Mucosa of stomach (tissue), 1 donor: ENCODE results near the gene MRPL50.
"Not testable (repeated sequence)": the region's sequence is repeated elsewhere in the genome, so short reads cannot be mapped to it uniquely, and the experiment has no call there.

ENCODE experiments used
- H3K27me3 ChIP-seq: one replicate; pipeline ENCODE4 v1.7.0; 2013; ENCODE audit warnings: mild to moderate bottlenecking, low read length; ENCODE audit not compliant: control insufficient read depth, insufficient read depth
- H3K36me3 ChIP-seq: one replicate; pipeline ENCODE4 v1.7.0; 2013; ENCODE audit warnings: low read length; ENCODE audit not compliant: control insufficient read depth, insufficient read depth
- H3K4me1 ChIP-seq: one replicate; pipeline ENCODE4 v1.7.0; 2013; ENCODE audit warnings: mild to moderate bottlenecking, low read length; ENCODE audit not compliant: control insufficient read depth, insufficient read depth
- H3K4me3 ChIP-seq: one replicate; pipeline ENCODE4 v1.7.0; 2013; ENCODE audit warnings: low read length
- H3K9ac ChIP-seq: one replicate; pipeline ENCODE4 v1.7.0; 2013; ENCODE audit warnings: mild to moderate bottlenecking, low read length, moderate library complexity
- H3K9me3 ChIP-seq: one replicate; pipeline ENCODE4 v1.7.0; 2013; ENCODE audit warnings: mild to moderate bottlenecking, low read length, moderate library complexity; ENCODE audit not compliant: control insufficient read depth
- donor health status: Pancreatic carcinoma.

MRPL50 gene

GRCh38 chr9:101384873-101385536, 13.4 kb downstream of the MRPL50 start, which contains the start of gene BAAT:
BAAT (minus strand) TSS chr9:101385006; CDS start chr9:101371404, 13,602 bp downstream.
- not testable (repeated sequence) for H3K27me3 ChIP-seq, H3K9me3 ChIP-seq, H3K9ac ChIP-seq, H3K36me3 ChIP-seq, H3K4me1 ChIP-seq, H3K4me3 ChIP-seq

DNA sequence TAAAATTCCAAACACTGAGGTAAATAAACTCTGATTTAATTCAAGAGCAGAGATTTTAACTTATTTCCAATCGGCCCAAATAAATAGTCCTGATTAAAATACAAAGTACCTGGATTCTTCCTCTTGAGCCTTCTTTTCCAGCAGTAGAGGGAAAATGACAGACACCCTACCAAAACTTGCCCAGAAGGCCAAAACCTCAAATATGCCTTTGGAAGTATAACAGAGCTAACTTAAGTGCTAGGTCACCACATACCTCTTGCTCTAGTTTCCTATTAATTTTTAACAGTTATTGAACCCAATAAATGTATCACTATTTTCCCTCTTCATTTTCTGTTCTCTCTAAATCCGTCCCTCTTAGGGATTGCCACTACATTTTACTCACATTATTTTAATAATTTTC, 15.1 kb downstream of the MRPL50 start:
- H3K9me3 ChIP-seq = no peaks in the 10 kb centered on the region
- H3K9ac ChIP-seq = no peak overlapping the region
- H3K4me3 ChIP-seq = no peak overlapping the region
- H3K4me1 ChIP-seq = peaks cover 6% of the 10 kb centered on the region
- no peaks in the 10 kb centered on the region for H3K27me3 ChIP-seq
- H3K36me3 ChIP-seq = no peaks in the 10 kb centered on the region

- no peak overlapping the region for H3K4me3 ChIP-seq
- H3K9me3 ChIP-seq = no peaks in the 10 kb centered on the region
- no peak overlapping the region for H3K9ac ChIP-seq
- H3K4me1 ChIP-seq = no peaks in the 10 kb centered on the region
- no peaks in the 10 kb centered on the region for H3K36me3 ChIP-seq
- no peaks in the 10 kb centered on the region for H3K27me3 ChIP-seq
Measured at GRCh38 chr9:101381833-101382342, 16.5 kb downstream of the MRPL50 start.

DNA sequence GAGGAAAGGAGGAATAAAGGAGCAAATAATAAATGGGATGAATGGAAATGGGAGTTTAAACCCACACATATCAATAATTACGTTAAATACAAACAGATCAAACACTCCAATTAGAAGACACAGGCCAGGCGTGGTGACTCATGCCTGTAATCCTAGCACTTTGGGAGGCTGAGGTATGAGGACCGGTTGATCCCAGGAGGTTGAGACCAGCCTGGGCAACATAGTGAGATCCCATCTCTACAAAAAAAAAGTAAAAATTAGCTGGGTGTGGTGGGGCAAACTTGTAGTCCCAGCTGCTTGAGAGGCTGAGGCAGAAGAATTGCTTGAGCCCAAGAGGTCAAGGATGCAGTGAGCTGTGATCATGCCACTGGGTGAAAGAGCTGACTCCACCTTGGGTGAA, 17.3 kb downstream of the MRPL50 start:
- Histone ChIP-seq H3K36me3 (no peaks in the 10 kb centered on the region), H3K27me3 (no peaks in the 10 kb centered on the region), H3K9ac (no peak overlapping the region)

DNA sequence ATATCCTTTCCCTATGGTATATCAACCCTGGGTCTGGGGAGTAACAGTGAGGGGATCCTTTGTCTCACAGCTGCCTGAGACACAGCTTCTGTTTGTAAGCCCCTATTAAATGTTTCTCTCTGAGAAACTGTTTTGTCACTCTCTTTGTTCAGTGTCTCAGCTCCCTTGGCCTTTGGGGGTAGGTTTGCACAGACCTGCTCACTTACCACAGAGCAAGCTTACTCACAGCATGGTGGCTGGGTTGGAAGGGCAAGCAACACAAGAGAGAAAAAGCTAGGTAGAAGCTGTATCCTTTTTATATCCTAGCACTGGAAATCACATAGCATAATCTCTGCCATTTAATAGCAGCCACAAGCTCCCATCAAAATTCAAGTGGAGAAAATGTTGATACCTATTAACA, 18.1 kb downstream of the MRPL50 start:
- Histone ChIP-seq H3K27me3 (no peaks in the 10 kb centered on the region), H3K9ac (no peak overlapping the region), H3K9me3 (no peaks in the 10 kb centered on the region), H3K4me1 (no peaks in the 10 kb centered on the region), H3K4me3 (no peak overlapping the region), H3K36me3 (no peaks in the 10 kb centered on the region)

More for the DNA sequence above, 17.3 kb downstream of the MRPL50 start:
- Histone ChIP-seq H3K4me3 (no peak overlapping the region), H3K4me1 (no peaks in the 10 kb centered on the region), H3K9me3 (no peaks in the 10 kb centered on the region)

DNA sequence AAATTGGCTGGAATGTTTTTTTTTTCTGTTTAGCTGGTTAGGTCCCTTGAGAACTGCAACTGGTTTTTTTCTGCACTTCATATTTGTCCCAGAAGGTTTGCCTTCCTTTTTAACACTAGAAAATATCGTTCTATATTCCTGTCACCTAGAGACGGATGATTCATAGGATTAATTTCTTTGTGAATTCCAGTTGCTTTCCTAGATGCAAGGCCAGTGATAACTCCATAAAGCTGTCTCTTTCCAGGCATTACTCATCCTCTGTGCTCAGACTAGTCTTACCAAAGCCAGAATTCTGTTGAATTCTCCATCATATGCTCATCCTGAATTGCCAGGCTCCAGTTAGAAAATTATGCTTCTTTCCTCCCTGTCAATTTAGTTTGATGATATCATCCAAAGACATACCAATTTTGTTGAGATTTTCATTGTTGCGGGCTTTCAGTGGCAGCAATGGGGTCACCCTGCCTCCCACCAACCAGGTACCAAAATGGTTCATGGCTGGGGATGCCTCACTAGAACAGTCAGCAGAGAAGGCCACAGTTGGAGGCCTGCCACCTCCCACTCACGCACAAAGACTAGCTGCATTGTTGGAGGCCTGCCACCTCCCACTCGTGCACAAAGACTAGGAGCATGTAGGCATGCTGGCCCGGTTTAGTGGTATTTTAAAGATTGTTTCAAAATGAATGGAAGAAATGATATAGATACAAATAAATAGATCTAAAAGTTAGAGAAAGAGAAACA, 22.1 kb downstream of the MRPL50 start:
- H3K9ac ChIP-seq = no peak overlapping the region
- no peaks in the 10 kb centered on the region for H3K9me3 ChIP-seq
- H3K4me1 ChIP-seq = no peaks in the 10 kb centered on the region
- H3K36me3 ChIP-seq = no peaks in the 10 kb centered on the region
- no peaks in the 10 kb centered on the region for H3K27me3 ChIP-seq
- no peak overlapping the region for H3K4me3 ChIP-seq

GRCh38 chr9:101375546-101375945, 22.9 kb downstream of the MRPL50 start:
- Histone ChIP-seq H3K4me1 (no peaks in the 10 kb centered on the region), H3K9me3 (no peaks in the 10 kb centered on the region), H3K36me3 (no peaks in the 10 kb centered on the region), H3K27me3 (no peaks in the 10 kb centered on the region), H3K4me3 (no peak overlapping the region), H3K9ac (no peak overlapping the region)

DNA sequence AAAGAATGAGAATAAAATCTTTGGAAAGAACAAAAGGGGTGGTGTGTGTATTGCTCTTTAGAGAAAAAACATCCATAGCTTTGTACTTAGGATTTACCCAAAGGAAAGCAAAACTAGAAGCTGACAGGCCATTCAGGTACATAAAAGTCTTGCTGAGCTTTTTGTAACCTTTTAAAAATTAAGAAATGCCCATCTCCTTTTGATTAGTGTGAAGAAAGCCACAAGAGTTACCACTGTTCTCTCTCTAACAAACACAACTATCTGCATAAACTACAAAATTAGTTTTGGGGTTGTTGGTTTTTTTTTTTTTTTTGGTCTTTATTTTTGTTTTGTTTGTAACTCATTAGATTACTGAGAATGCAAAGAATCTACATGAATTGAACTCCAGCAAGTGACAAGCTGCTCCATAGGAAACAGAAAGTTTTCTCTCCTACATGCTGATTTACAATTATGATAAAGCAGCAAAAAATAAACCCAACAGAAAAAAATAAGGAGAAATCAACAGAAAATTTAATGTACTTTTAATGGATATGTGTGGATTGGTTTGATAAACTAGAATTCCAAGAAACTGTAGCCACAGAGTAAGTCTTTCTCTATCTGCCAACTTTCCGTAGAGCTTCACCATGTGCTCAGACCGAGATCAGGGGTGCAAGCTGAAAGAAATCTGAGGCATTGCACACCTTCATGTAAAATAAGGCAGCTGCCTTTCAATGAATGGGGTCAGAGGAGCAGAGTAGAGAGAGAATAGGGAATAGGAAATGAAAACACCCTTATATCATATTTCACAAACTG, 25.9 kb downstream of the MRPL50 start:
- no peaks in the 10 kb centered on the region for H3K27me3 ChIP-seq
- no peaks in the 10 kb centered on the region for H3K36me3 ChIP-seq
- H3K9ac ChIP-seq = no peak overlapping the region
- H3K4me1 ChIP-seq = no peaks in the 10 kb centered on the region
- no peaks in the 10 kb centered on the region for H3K9me3 ChIP-seq
- no peak overlapping the region for H3K4me3 ChIP-seq

GRCh38 chr9:101371813-101372212, 26.6 kb downstream of the MRPL50 start:
- H3K4me1 ChIP-seq = no peaks in the 10 kb centered on the region
- H3K9ac ChIP-seq = no peak overlapping the region
- no peaks in the 10 kb centered on the region for H3K36me3 ChIP-seq
- no peak overlapping the region for H3K4me3 ChIP-seq
- no peaks in the 10 kb centered on the region for H3K9me3 ChIP-seq
- no peaks in the 10 kb centered on the region for H3K27me3 ChIP-seq

DNA sequence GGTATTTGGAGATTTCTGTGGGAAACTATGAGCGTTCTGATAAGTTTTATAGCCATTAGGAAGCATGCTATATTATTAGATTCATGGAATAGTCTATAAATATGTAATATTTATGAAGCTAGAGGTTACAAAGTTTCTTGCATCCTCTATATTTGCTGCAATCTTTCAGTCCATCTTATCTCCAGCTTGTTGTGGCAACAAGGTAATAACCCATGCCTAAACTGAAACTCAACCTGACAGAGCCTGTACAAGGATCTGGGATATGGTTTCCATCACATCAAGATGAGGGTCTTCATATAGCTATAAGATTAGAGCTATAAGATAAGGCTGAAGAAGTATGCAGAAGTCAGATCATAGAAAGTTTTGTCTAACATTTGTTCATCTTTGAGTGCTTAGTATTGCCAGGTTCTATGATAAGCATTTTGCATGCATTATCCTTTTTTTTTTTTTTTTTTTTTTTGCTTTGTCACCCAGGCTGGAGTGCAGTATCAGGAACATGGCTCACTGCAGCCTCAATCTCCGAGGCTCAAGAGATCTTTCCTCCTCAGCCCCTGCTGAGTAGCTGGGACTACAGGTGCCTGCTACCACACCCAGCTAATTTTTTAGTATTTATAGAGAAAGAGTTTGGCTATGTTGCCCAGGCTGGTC, 28.4 kb downstream of the MRPL50 start:
- Histone ChIP-seq H3K4me3 (no peak overlapping the region), H3K9me3 (no peaks in the 10 kb centered on the region), H3K27me3 (no peaks in the 10 kb centered on the region), H3K36me3 (no peaks in the 10 kb centered on the region), H3K9ac (no peak overlapping the region), H3K4me1 (no peaks in the 10 kb centered on the region)

- H3K27me3 ChIP-seq = no peaks in the 10 kb centered on the region
- no peak overlapping the region for H3K4me3 ChIP-seq
- no peaks in the 10 kb centered on the region for H3K9me3 ChIP-seq
- no peaks in the 10 kb centered on the region for H3K4me1 ChIP-seq
- H3K9ac ChIP-seq = no peak overlapping the region
- H3K36me3 ChIP-seq = no peaks in the 10 kb centered on the region
Measured at GRCh38 chr9:101369286-101369685, 29.1 kb downstream of the MRPL50 start.
